ENCODE data around the gene TAF4B.

GRCh38 chr18:26418225-26418624 lies 192.0 kb downstream of the TAF4B start:
- no peak for TF ChIP-seq CTCF (IDR thresholded peaks at IDR 0.05)
- TF ChIP-seq POLR2A (IDR thresholded peaks at IDR 0.05) = no peak

Data from testis (tissue), 2 donors.